GM12801 (cell line): ENCODE data around the gene FGD2.

Experiments
- TF ChIP-seq, protein P1 (sequence below): IDR thresholded peaks from one replicate; pipeline ENCODE4 v1.5.1; 2011; ENCODE audit warnings: control low read depth; ENCODE audit not compliant: insufficient read length; ENCODE audit errors: extremely low read depth

The FGD2 gene

DNA sequence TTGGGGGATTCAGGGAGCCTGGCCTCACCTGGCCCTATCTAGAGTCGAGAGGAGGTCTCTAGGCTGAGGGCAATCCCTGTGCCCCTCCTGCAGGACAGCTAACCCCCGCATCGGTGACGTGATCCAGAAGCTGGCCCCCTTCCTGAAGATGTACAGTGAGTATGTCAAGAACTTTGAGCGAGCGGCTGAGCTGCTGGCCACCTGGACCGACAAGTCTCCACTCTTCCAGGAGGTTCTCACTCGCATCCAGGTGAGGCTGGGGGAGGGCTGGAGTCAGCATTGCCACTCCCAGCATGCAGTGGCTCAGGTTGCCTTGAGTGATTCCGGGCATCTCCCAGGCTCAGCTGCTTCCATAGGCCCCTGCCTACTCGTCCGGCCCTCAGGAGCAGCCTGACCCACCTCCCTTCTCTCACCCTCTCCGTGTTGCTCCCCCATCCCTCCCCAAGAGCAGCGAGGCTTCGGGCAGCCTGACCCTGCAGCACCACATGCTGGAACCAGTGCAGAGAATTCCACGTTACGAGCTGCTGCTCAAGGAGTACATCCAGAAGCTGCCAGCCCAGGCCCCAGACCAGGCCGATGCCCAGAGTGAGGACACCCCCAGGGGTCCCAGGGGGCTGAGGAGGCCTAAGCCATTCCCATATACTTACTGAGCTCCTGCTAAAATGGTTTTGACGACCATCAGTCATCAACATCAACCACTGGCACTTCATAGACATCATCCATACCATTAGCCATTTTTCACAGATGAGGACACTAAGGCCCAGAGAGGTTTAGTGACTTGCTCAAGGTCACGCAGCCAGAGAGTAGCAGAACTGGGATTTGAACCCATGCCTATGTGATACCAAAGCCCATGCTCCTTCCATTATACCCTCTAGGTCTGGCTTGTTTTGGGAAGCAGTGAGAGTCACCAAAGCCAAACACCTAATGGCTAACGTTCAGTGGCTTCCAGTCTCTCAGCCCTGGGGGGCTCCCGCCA is 8.3 kb downstream of the FGD2 start:
- TF ChIP-seq, protein P1, sequence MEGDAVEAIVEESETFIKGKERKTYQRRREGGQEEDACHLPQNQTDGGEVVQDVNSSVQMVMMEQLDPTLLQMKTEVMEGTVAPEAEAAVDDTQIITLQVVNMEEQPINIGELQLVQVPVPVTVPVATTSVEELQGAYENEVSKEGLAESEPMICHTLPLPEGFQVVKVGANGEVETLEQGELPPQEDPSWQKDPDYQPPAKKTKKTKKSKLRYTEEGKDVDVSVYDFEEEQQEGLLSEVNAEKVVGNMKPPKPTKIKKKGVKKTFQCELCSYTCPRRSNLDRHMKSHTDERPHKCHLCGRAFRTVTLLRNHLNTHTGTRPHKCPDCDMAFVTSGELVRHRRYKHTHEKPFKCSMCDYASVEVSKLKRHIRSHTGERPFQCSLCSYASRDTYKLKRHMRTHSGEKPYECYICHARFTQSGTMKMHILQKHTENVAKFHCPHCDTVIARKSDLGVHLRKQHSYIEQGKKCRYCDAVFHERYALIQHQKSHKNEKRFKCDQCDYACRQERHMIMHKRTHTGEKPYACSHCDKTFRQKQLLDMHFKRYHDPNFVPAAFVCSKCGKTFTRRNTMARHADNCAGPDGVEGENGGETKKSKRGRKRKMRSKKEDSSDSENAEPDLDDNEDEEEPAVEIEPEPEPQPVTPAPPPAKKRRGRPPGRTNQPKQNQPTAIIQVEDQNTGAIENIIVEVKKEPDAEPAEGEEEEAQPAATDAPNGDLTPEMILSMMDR = no peak

GRCh38 chr6:37014667-37015066 is 9.2 kb downstream of the FGD2 start:
- TF ChIP-seq, protein P1 = no peak

- TF ChIP-seq, protein P1 = no peak
Measured at GRCh38 chr6:37015532-37015931, 10.1 kb downstream of the FGD2 start.

GRCh38 chr6:37016995-37017394 is 11.5 kb downstream of the FGD2 start:
- TF ChIP-seq, protein P1 = no peak

- TF ChIP-seq, protein P1 = no peak
Measured at GRCh38 chr6:37017606-37018197, 12.2 kb downstream of the FGD2 start.

- TF ChIP-seq, protein P1 = peak; percentile 63
Measured at GRCh38 chr6:37018198-37019064, 13.0 kb downstream of the FGD2 start.

GRCh38 chr6:37019065-37019450 is 13.6 kb downstream of the FGD2 start:
- TF ChIP-seq, protein P1 = no peak
